VCaP (cell line): ENCODE data around the gene CNTN4.
A peak's percentile ranks its signal among the peaks of the same experiment; 100 is the strongest.
"Not testable (repeated sequence)": the region's sequence is repeated elsewhere in the genome, so short reads cannot be mapped to it uniquely, and the experiment has no call there.

Experiments used
- H3K27ac ChIP-seq: fragments of 450-650 bp; 2 replicates; pipeline ENCODE4 v1.5.1; 2017
- TF ChIP-seq, protein P1 (sequence below): fragments of 450-650 bp; conservative IDR thresholded peaks from 2 replicates; pipeline ENCODE4 v1.5.1; 2017; ENCODE audit warnings: mild to moderate bottlenecking, moderate library complexity

The CNTN4 gene

DNA sequence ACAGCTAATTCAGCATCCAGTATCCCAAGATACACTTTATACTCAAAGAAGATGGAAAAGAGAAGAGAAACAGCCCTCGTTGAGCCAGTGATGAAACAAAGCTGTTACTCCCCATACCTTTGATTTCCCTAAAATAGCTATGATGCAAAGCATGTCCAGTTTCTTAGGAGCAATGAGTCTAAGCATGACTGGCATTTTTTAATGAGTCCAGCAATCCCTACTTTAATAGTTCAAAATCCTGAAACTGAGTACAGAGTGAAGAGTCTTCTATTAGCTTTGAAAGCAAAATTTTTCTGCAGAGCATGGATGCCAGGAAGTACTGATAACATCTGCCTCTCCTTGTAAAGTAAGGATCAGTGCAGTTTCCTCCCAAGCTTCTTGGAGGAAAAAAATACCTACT, 708.8 kb downstream of the CNTN4 start:
- TF ChIP-seq, protein P1, sequence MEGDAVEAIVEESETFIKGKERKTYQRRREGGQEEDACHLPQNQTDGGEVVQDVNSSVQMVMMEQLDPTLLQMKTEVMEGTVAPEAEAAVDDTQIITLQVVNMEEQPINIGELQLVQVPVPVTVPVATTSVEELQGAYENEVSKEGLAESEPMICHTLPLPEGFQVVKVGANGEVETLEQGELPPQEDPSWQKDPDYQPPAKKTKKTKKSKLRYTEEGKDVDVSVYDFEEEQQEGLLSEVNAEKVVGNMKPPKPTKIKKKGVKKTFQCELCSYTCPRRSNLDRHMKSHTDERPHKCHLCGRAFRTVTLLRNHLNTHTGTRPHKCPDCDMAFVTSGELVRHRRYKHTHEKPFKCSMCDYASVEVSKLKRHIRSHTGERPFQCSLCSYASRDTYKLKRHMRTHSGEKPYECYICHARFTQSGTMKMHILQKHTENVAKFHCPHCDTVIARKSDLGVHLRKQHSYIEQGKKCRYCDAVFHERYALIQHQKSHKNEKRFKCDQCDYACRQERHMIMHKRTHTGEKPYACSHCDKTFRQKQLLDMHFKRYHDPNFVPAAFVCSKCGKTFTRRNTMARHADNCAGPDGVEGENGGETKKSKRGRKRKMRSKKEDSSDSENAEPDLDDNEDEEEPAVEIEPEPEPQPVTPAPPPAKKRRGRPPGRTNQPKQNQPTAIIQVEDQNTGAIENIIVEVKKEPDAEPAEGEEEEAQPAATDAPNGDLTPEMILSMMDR = no peak
- H3K27ac ChIP-seq = peak overlapping the region; percentile 63

- TF ChIP-seq, protein P1 = no peak
- no peak overlapping the region for H3K27ac ChIP-seq
Observed at GRCh38 chr3:2810723-2811122, 712.1 kb downstream of the CNTN4 start.

DNA sequence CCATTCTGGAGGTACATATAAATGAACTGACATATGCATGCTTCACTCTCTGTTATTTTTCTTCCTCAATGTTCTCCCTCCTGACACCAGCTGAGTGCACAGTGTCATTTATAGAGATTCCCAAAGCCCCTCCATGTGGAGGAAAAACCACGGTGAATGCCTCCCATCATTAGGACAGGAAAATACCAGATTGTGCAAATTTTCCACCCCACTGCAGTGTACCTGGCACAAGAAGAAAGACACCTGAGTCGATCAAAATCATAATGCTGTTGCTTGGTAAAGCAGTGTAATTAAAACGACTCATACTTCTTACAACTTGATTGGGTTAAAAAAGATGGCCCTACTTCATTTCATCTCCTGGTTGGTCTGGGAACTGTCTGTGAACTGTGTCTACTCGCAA, 720.9 kb downstream of the CNTN4 start:
- TF ChIP-seq, protein P1 = no peak
- H3K27ac ChIP-seq = no peak overlapping the region

DNA sequence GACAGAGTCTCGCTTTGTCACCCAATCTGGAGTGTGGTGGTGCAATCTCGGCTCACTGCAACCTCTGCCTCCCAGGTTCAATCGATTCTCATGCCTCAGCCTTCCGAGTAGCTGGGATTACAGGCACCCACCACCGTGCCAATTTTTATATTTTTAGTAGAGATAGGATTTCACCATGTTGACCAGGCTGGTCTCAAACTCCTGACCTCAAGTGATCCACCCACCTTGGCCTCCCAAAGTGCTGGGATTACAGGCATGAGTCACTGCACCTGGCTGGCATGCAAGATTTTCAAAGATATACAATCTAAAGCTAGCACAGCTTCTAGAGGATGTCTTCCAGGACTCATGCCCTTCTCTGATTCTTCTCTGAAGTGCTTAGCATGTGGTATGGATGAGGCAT, 722.3 kb downstream of the CNTN4 start:
- not testable (repeated sequence) for H3K27ac ChIP-seq

DNA sequence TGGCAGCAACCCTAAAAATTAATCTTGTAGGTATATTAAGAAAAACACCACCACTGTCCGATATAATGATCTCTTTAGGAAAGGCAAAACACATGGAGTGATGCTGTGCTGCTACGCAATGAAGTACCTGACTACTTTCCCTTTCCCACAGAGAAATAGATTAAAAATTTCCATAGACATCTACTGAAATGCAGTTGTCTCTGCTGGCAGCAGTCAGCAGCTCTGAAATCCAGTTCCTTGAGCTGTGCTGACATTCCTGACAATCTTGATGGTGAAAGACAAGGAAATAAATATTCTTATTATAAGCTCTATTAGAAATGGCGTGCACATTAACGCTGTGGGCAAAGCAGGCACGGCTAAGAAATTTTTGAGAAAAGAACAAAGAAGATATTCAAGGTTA, 723.9 kb downstream of the CNTN4 start:
- no peak overlapping the region for H3K27ac ChIP-seq
- TF ChIP-seq, protein P1 = no peak

GRCh38 chr3:2823031-2823430, 724.4 kb downstream of the CNTN4 start:
- TF ChIP-seq, protein P1 = no peak
- H3K27ac ChIP-seq = no peak overlapping the region

DNA sequence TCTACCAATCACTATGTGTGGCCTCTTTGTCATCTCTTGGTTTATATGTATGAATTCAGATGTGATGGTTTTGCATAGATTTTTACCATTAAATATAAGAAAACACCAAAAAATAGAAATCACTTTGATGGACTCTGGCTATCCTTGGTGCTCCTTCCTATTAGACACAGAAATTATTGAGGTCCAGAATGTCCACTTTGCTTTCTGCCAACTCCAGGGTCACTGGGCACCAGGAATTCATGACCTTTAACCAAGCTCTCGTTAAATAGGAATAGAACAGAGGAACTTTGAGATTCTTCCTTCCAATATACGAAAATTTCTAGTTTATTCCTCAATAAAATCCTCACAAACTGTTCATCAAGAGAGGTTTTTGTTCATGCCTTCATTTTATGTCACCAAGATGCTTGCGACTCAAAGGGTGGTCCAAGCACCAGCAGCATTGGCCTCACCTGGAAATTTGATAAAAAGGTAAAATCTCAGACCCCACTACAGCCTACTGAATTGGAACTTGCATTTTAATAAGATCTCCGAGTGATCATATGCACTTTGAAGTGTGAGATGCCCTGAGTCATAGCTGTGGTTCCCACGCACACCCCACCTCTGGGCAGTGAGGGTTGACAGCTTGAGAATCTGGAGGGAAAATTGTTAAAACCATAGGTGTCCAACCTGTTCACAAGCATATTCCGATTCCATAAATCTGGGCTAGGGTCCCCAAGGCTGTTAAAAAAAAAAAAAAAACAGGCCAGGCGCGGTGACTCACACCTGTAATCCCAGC, 725.0 kb downstream of the CNTN4 start:
- H3K27ac ChIP-seq = no peak overlapping the region
- TF ChIP-seq, protein P1 = no peak

- no peak overlapping the region; the same call in 1 of the 2 replicates for H3K27ac ChIP-seq
Observed at GRCh38 chr3:2826036-2826435, 727.4 kb downstream of the CNTN4 start.

More at GRCh38 chr3:2826036-2826435, 727.4 kb downstream of the CNTN4 start:
- TF ChIP-seq, protein P1 = no peak
